Liver (tissue), 9 donors: ENCODE data around the gene BST1. TPM values are rescaled to one million over a fixed set of nuclear protein-coding genes. Genes with fewer than 3 reads are reported as not detected.

Experiments used
- DNase-seq: peaks from one replicate; pipeline ENCODE4 v3.0.0-alpha.2; 2017; ENCODE audit warnings: low spot score
- H3K27ac ChIP-seq, 2 donors: one replicate each; pipeline ENCODE4 v1.7.0; 2013; ENCODE audit warnings: inconsistent platforms in 2 of 2, low read length in 2 of 2, control low read depth in 1 of 2, low read depth in 1 of 2, mild to moderate bottlenecking in 1 of 2
- H3K27me3 ChIP-seq, 4 donors: one replicate each; pipeline versions ENCODE4 v1.6.1 to v1.7.0; 2013; ENCODE audit warnings: low read length in 3 of 4, inconsistent platforms in 1 of 4, mild to moderate bottlenecking in 1 of 4, moderate library complexity in 1 of 4; ENCODE audit not compliant: control insufficient read depth in 4 of 4, insufficient read depth in 4 of 4
- H3K36me3 ChIP-seq, 4 donors: one replicate each; pipeline versions ENCODE4 v1.6.1 to v1.7.0; 2013; ENCODE audit warnings: low read length in 3 of 4, mild to moderate bottlenecking in 3 of 4, low read depth in 1 of 4, moderate library complexity in 1 of 4; ENCODE audit not compliant: control insufficient read depth in 4 of 4, insufficient read depth in 3 of 4
- H3K4me1 ChIP-seq, 4 donors: one replicate each; pipeline versions ENCODE4 v1.6.1 to v1.7.0; 2013; ENCODE audit warnings: low read length in 3 of 4, mild to moderate bottlenecking in 3 of 4, moderate library complexity in 1 of 4; ENCODE audit not compliant: control insufficient read depth in 4 of 4, insufficient read depth in 4 of 4
- H3K4me3 ChIP-seq, 3 donors: one replicate each; pipeline versions ENCODE4 v1.6.1 to v1.7.0; 2013; ENCODE audit warnings: low read length in 3 of 3, control low read depth in 1 of 3, low read depth in 1 of 3, mild to moderate bottlenecking in 1 of 3
- H3K9ac ChIP-seq, 2 donors: one replicate each; pipeline ENCODE4 v1.7.0; 2013; ENCODE audit warnings: low read length in 2 of 2, mild to moderate bottlenecking in 2 of 2, moderate library complexity in 2 of 2, control low read depth in 1 of 2, low read depth in 1 of 2
- H3K9me3 ChIP-seq, 4 donors: one replicate each; pipeline versions ENCODE4 v1.6.1 to v1.7.0; 2013; ENCODE audit warnings: low read length in 3 of 4; ENCODE audit not compliant: control insufficient read depth in 4 of 4
- ATF3 ChIP-seq: IDR thresholded peaks from 2 replicates; pipeline ENCODE4 v1.6.1; 2016; ENCODE audit warnings: antibody characterized with exemption
- CTCF ChIP-seq: fragments of 150-350 bp; IDR thresholded peaks from 2 replicates; pipeline ENCODE4 v1.5.1; 2017; ENCODE audit warnings: improper control_type of control experiment, low read depth, low read length; ENCODE audit not compliant: missing input control
- EGR1 ChIP-seq, 2 donors: IDR thresholded peaks; 2 replicates each; pipeline ENCODE4 v1.6.1; 2016 to 2018; ENCODE audit warnings: antibody characterized with exemption in 2 of 2, low read depth in 2 of 2
- FOXA1 ChIP-seq: IDR thresholded peaks from 2 replicates; pipeline ENCODE4 v1.6.1; 2016; ENCODE audit warnings: antibody characterized with exemption
- FOXA2 ChIP-seq: IDR thresholded peaks from 2 replicates; pipeline ENCODE4 v1.6.1; 2016; ENCODE audit warnings: antibody characterized with exemption
- GABPA ChIP-seq, 2 donors: IDR thresholded peaks in 1 of 2; conservative IDR thresholded peaks in 1 of 2; 2 replicates each; pipeline ENCODE4 v1.6.1; 2016; ENCODE audit warnings: antibody characterized with exemption in 2 of 2, mild to moderate bottlenecking in 1 of 2, moderate library complexity in 1 of 2
- HNF4A ChIP-seq, 2 donors: conservative IDR thresholded peaks; 2 replicates each; pipeline ENCODE4 v1.6.1; 2016; ENCODE audit warnings: antibody characterized with exemption in 2 of 2, mild to moderate bottlenecking in 2 of 2
- HNF4G ChIP-seq: IDR thresholded peaks from 2 replicates; pipeline ENCODE4 v1.6.1; 2016; ENCODE audit warnings: antibody characterized with exemption
- JUND ChIP-seq, 2 donors: IDR thresholded peaks; 2 replicates each; pipeline ENCODE4 v1.6.1; 2016; ENCODE audit warnings: antibody characterized with exemption in 2 of 2
- MAX ChIP-seq: IDR thresholded peaks from 2 replicates; pipeline ENCODE4 v1.6.1; 2016; ENCODE audit warnings: antibody characterized with exemption
- NR2F2 ChIP-seq: IDR thresholded peaks from 2 replicates; pipeline ENCODE4 v1.6.1; 2016; ENCODE audit warnings: antibody characterized with exemption
- RAD21 ChIP-seq, 2 donors: IDR thresholded peaks; 2 replicates each; pipeline ENCODE4 v1.6.1; 2016; ENCODE audit warnings: antibody characterized with exemption in 2 of 2, mild to moderate bottlenecking in 2 of 2
- REST ChIP-seq: IDR thresholded peaks from 2 replicates; pipeline ENCODE4 v1.6.1; 2016; ENCODE audit warnings: antibody characterized with exemption, mild to moderate bottlenecking
- RXRA ChIP-seq, 2 donors: IDR thresholded peaks; 2 replicates each; pipeline ENCODE4 v1.6.1; 2017 to 2018; ENCODE audit warnings: antibody characterized with exemption in 2 of 2, mild to moderate bottlenecking in 1 of 2
- SP1 ChIP-seq: IDR thresholded peaks from 2 replicates; pipeline ENCODE4 v1.6.1; 2018; ENCODE audit warnings: antibody characterized with exemption, mild to moderate bottlenecking
- TAF1 ChIP-seq: conservative IDR thresholded peaks from 2 replicates; pipeline ENCODE4 v1.6.1; 2016; ENCODE audit warnings: antibody characterized with exemption, mild to moderate bottlenecking
- YY1 ChIP-seq: IDR thresholded peaks from 2 replicates; pipeline ENCODE4 v1.6.1; 2016; ENCODE audit warnings: antibody characterized with exemption, mild to moderate bottlenecking
- ZBTB33 ChIP-seq: IDR thresholded peaks from 2 replicates; pipeline ENCODE4 v1.6.1; 2016; ENCODE audit warnings: antibody characterized with exemption
- WGBS: extraction: QIAGEN DNeasy Blood & Tissue Kit; methylation state at CpG from one replicate; pipeline ENCODE4 v1.1.7; 2013; 5-methylcytosine and 5-hydroxymethylcytosine counted together
- polyA plus RNA-seq, 2 donors: library from polyadenylated mRNA; stranded (reverse) in 1 of 2; unstranded in 1 of 2; fragments of 200-250 nt in 1 of 2; fragments of >200 nt in 1 of 2; fragmentation: Nextera tagmentation in 1 of 2; extraction: Ambion mirVana in 1 of 2; gene quantifications; one replicate each; pipeline versions ENCODE4 v1.2.1 to v1.2.3, GENCODE V29; 2013 to 2015
- total RNA-seq, 2 donors: library from RNA; depleted of rRNA; stranded (reverse); fragments of >200 nt; gene quantifications; one replicate each; pipeline ENCODE4 v1.2.3, GENCODE V29; 2014
- donor health status: healthy.
- donor health status: healthy.
- donor health status: healthy.
- donor health status: healthy.
- donor health status: healthy.

The BST1 gene
- total and polyA plus RNA-seq, 4 donors: 3.7 to 13.2 (median 9.9) TPM

- Histone ChIP-seq H3K9me3 (no peaks in the 10 kb centered on the region), H3K27ac (no peak overlapping the region), H3K9ac (no peak overlapping the region), H3K4me3 (no peak overlapping the region), H3K36me3 (peaks cover 0 to 2% (median 0%) of the 10 kb centered on the region in 4 donors), H3K4me1 (peaks cover 1 to 14% (median 7%) of the 10 kb centered on the region in 4 donors), H3K27me3 (no peaks in the 10 kb centered on the region)
- 86% methylated on average over 3 of the region's 3 CpGs for WGBS
- no peak for DNase-seq
- no peak for TF ChIP-seq GABPA (IDR thresholded peaks at IDR 0.05 in 1 of 2, conservative IDR thresholded peaks at IDR 0.05 in 1 of 2)
- TF ChIP-seq HNF4A (conservative IDR thresholded peaks at IDR 0.05): no peak
- no peak for TF ChIP-seq JUND (IDR thresholded peaks at IDR 0.05)
- no peak for TF ChIP-seq HNF4G
- TF ChIP-seq YY1: no peak
- no peak for TF ChIP-seq REST
Observed at GRCh38 chr4:15695729-15696128, 7.1 kb upstream of the BST1 start.

- TF ChIP-seq RXRA (IDR thresholded peaks at IDR 0.05): no peak
- TF ChIP-seq ATF3: no peak
- TF ChIP-seq FOXA2: no peak
- TF ChIP-seq NR2F2: no peak
- TF ChIP-seq HNF4A (conservative IDR thresholded peaks at IDR 0.05): no peak
- no peak for TF ChIP-seq MAX
- no peak for TF ChIP-seq TAF1
- no peak for TF ChIP-seq CTCF
- TF ChIP-seq FOXA1: no peak
- TF ChIP-seq RAD21 (IDR thresholded peaks at IDR 0.05): no peak
- TF ChIP-seq REST: no peak
- no peak for TF ChIP-seq SP1
- no peak for TF ChIP-seq EGR1 (IDR thresholded peaks at IDR 0.05; ENCODE audit: low read depth in 2 of 2)
- no peak for TF ChIP-seq ZBTB33
- TF ChIP-seq HNF4G: no peak
- TF ChIP-seq JUND (IDR thresholded peaks at IDR 0.05): no peak
- TF ChIP-seq GABPA (IDR thresholded peaks at IDR 0.05 in 1 of 2, conservative IDR thresholded peaks at IDR 0.05 in 1 of 2): no peak
- H3K9me3 ChIP-seq: no peaks in the 10 kb centered on the region
- H3K27me3 ChIP-seq: no peaks in the 10 kb centered on the region
- peaks cover 0 to 2% (median 0%) of the 10 kb centered on the region in 4 donors for H3K36me3 ChIP-seq
- 96% methylated on average over 1 of the region's 1 CpG for WGBS
- H3K9ac ChIP-seq: no peak overlapping the region
- no peak overlapping the region for H3K27ac ChIP-seq
- no peak for DNase-seq
- H3K4me3 ChIP-seq: no peak overlapping the region
- H3K4me1 ChIP-seq: peaks cover 4 to 21% (median 11%) of the 10 kb centered on the region in 4 donors
Observed at GRCh38 chr4:15696866-15697265, 6.0 kb upstream of the BST1 start.
